Large intestine (tissue), 3 donors: Measurements from ENCODE around the gene FBXO44. TPM values are rescaled to one million over a fixed set of nuclear protein-coding genes. Genes with fewer than 3 reads are reported as not detected.

Experiments used
- DNase-seq, 2 donors: peaks; one replicate each; pipeline versions ENCODE4 v3.0.0 to v3.0.0-alpha.2; 2013
- H3K27ac ChIP-seq: one replicate; pipeline ENCODE4 v1.5.1; 2013; ENCODE audit warnings: low read length
- H3K27me3 ChIP-seq: 2 replicates; pipeline ENCODE4 v1.6.1; 2013; ENCODE audit warnings: low read length; ENCODE audit not compliant: control insufficient read depth, insufficient read depth
- H3K36me3 ChIP-seq: 2 replicates; pipeline ENCODE4 v1.6.1; 2013; ENCODE audit warnings: low read length; ENCODE audit not compliant: control insufficient read depth, insufficient read depth
- H3K4me1 ChIP-seq: one replicate; pipeline ENCODE4 v1.6.1; 2013; ENCODE audit warnings: low read length; ENCODE audit not compliant: control insufficient read depth, insufficient read depth
- H3K4me3 ChIP-seq: one replicate; pipeline ENCODE4 v1.5.1; 2013; ENCODE audit warnings: low read length
- H3K9me3 ChIP-seq: one replicate; pipeline ENCODE4 v1.6.1; 2013; ENCODE audit warnings: mild to moderate bottlenecking, low read depth, low read length, moderate library complexity; ENCODE audit not compliant: control insufficient read depth
- WGBS: methylation state at CpG from one replicate; pipeline ENCODE4 v1.1.5; 2013; ENCODE audit warnings: low lambda C conversion rate; ENCODE audit not compliant: insufficient coverage; 5-methylcytosine and 5-hydroxymethylcytosine counted together
- polyA plus RNA-seq: library from polyadenylated mRNA; unstranded; fragments of 120-200 nt; gene quantifications from one replicate; pipeline ENCODE4 v1.2.1, GENCODE V29; 2013

The FBXO44 gene
- polyA plus RNA-seq, 1 donor: 33.6 TPM

DNA sequence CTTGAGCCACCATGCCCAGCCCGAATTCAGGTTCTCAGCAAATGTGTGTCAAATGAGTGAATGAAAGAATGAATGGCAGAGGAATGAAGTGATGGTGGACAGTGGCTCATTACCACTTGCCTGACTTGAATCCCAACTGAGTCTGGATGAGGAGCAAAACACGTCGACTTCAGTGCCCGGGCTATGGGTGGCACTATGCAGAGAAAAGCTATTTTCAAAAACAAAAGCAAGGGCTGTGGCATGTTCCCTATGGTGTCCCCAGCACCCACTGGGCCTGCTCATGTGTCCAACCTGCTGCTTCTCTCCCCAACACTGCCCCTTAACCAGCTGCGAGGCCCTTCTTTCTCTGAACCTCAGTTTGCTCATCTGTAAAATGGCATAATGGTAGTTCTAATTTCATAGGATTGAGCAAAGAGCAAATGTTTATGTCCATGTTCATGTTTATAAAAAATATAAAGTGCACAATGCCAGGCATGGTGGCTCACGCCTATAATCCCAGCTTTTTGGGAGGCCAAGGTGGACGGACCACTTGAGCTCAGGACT lies 30.6 kb downstream of the FBXO44 start:
- no peaks in the 10 kb centered on the region for H3K4me1 ChIP-seq
- H3K27me3 ChIP-seq: peaks cover 38% of the 10 kb centered on the region
- H3K9me3 ChIP-seq: peaks cover 3% of the 10 kb centered on the region
- no peak overlapping the region for H3K4me3 ChIP-seq
- WGBS: no CpG with 5 or more reads among the region's 7 CpGs
- DNase-seq: no peak
- H3K36me3 ChIP-seq: no peaks in the 10 kb centered on the region
- H3K27ac ChIP-seq: no peak overlapping the region

GRCh38 chr1:11688506-11688905 lies 33.8 kb downstream of the FBXO44 start:
- H3K27ac ChIP-seq: no peak overlapping the region
- WGBS: no CpG with 5 or more reads among the region's 4 CpGs
- H3K9me3 ChIP-seq: peaks cover 4% of the 10 kb centered on the region
- H3K4me3 ChIP-seq: no peak overlapping the region
- DNase-seq: no peak
- H3K36me3 ChIP-seq: no peaks in the 10 kb centered on the region
- peaks cover 50% of the 10 kb centered on the region for H3K27me3 ChIP-seq
- peaks cover 3% of the 10 kb centered on the region for H3K4me1 ChIP-seq

- no CpG with 5 or more reads among the region's 64 CpGs for WGBS
- H3K9me3 ChIP-seq: peaks cover 4% of the 10 kb centered on the region
- peaks cover 3% of the 10 kb centered on the region for H3K4me1 ChIP-seq
- H3K4me3 ChIP-seq: peak overlapping the region; percentile 37
- no peak overlapping the region for H3K27ac ChIP-seq
- peak; percentile 12 to 37 for DNase-seq
- peaks cover 56% of the 10 kb centered on the region for H3K27me3 ChIP-seq
- no peaks in the 10 kb centered on the region for H3K36me3 ChIP-seq
These were observed 36.0 kb downstream of the FBXO44 start for GRCh38 chr1:11690397-11691301.

DNA sequence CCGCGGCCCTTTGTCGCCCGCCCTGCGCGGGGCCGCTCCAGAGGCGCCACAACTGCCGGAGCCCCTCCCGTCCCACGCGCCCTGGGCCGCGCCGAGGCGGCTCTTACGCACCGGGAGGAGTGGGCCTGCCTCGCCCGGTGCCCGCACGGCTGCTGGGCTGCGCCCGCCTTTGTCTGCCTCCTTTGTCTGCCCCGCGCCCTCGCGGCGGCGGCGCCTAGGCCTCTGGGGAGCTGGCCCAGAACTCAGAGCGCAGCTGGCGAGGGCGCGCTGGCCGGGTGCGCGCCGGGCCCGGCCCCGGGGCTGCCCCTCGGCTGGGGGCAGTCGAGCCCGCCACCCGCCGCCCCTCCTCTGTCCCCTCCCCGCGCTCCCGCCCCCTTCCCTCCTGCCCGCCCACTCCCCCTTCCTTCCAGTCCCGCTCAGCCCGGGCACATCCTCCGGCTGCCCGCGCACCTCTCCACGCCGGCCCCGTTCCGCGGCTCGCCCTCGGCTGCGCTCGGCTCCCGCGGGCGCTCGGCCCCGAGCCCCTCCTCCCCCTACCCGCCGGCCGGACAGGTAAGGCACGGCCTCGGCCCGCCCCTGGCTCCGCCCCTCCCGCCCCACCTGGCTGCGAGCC lies 36.7 kb downstream of the FBXO44 start, which contains the start of gene DRAXIN:
TSS of gene DRAXIN (plus strand) at position 409 of the 613 bp plus-strand sequence. CDS start 14,549 bp downstream, outside the sequence.
- H3K9me3 ChIP-seq: peaks cover 4% of the 10 kb centered on the region
- H3K27ac ChIP-seq: no peak within 1 kb of the TSS
- H3K36me3 ChIP-seq: no peaks in the 10 kb centered on the region
- peak within 1 kb of the TSS; percentile 37 for H3K4me3 ChIP-seq
- DNase-seq: peak in 1 of 2 donors; percentile 26
- H3K4me1 ChIP-seq: peaks cover 3% of the 10 kb centered on the region
- H3K27me3 ChIP-seq: peaks cover 56% of the 10 kb centered on the region
- WGBS: no CpG with 5 or more reads among the region's 78 CpGs

GRCh38 chr1:11691928-11692711 lies 37.4 kb downstream of the FBXO44 start:
- peaks cover 4% of the 10 kb centered on the region for H3K9me3 ChIP-seq
- WGBS: no CpG with 5 or more reads among the region's 64 CpGs
- no peak for DNase-seq
- no peak overlapping the region for H3K4me3 ChIP-seq
- peaks cover 3% of the 10 kb centered on the region for H3K4me1 ChIP-seq
- no peak overlapping the region for H3K27ac ChIP-seq
- H3K36me3 ChIP-seq: no peaks in the 10 kb centered on the region
- H3K27me3 ChIP-seq: peaks cover 56% of the 10 kb centered on the region

DNA sequence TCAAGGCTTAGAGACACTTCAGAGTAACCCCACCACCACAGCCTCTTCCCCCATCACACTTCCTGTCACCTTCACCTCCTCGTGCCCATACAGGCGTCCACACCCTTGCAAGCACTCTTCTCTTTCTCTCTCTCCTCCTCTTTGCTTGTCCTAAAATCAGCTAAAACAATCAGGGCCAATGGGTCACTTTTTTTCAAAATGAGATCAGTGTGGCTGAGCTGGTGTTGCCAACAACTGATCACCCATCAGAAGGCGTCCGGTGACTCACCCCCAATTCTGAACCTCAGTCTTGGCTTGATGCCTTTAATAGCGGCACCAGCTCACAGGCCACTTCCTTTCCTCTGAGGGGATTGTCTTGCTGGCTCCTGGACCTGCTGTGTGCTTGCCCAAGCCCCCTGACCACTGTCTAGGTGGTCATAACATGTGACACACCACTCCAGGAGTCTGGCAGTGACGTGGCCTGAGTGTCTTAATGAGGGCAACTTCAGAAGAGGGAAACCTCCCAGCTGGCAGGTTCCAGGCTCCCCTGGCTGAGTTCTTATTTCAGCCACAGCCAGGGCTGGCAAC lies 38.4 kb downstream of the FBXO44 start:
- Histone ChIP-seq H3K36me3 (no peaks in the 10 kb centered on the region), H3K9me3 (peaks cover 4% of the 10 kb centered on the region), H3K27ac (no peak overlapping the region), H3K4me1 (peaks cover 3% of the 10 kb centered on the region), H3K27me3 (peaks cover 56% of the 10 kb centered on the region), H3K4me3 (no peak overlapping the region)
- WGBS: 8% methylated on average over 2 of the region's 6 CpGs
- no peak for DNase-seq

DNA sequence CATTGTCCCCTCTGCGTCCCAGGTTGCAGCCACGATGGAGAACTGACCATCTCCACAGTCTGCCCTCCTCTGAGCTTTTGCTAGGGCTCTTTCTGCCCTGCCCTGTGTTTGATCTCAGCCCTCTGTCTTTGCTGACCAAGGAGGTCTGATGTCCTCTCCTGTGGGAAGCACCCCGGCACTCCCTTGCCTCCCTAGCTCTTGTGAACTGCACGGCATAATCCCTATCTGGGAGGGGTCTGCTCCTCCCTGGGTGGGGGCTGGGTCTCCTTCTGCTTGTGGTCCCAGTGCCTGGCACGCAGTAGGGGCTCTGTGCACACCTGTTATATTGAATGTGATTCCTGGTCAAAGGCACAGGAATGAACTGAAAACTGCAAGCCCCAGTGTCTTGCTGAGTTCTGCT lies 39.2 kb downstream of the FBXO44 start:
- Histone ChIP-seq H3K27ac (no peak overlapping the region), H3K4me3 (no peak overlapping the region), H3K27me3 (peaks cover 56% of the 10 kb centered on the region), H3K4me1 (peaks cover 3% of the 10 kb centered on the region), H3K9me3 (peaks cover 4% of the 10 kb centered on the region), H3K36me3 (no peaks in the 10 kb centered on the region)
- no CpG with 5 or more reads among the region's 5 CpGs for WGBS
- DNase-seq: no peak

DNA sequence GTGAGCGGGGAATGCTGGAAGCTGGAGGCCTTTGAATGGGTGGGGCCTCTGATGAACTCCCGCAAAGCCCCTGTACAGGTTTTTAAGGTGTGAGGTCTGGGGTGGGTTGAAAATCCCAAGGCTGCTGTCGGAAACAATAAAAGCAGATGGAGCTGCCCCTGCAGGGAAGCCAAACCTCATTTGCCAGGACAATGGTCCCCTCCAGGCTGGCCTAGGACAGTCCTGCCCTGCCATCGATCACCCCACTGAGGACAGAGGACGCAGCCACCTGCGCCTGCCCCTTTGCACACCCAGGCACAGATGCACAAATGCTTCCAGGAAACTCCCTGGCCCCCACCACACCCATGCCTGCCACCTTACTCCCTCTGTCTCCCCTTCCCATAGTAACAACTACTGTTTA lies 41.2 kb downstream of the FBXO44 start:
- no peak for DNase-seq
- Histone ChIP-seq H3K4me3 (no peak overlapping the region), H3K36me3 (no peaks in the 10 kb centered on the region), H3K27ac (no peak overlapping the region), H3K4me1 (no peaks in the 10 kb centered on the region), H3K9me3 (no peaks in the 10 kb centered on the region), H3K27me3 (peaks cover 49% of the 10 kb centered on the region)
- no CpG with 5 or more reads among the region's 6 CpGs for WGBS

DNA sequence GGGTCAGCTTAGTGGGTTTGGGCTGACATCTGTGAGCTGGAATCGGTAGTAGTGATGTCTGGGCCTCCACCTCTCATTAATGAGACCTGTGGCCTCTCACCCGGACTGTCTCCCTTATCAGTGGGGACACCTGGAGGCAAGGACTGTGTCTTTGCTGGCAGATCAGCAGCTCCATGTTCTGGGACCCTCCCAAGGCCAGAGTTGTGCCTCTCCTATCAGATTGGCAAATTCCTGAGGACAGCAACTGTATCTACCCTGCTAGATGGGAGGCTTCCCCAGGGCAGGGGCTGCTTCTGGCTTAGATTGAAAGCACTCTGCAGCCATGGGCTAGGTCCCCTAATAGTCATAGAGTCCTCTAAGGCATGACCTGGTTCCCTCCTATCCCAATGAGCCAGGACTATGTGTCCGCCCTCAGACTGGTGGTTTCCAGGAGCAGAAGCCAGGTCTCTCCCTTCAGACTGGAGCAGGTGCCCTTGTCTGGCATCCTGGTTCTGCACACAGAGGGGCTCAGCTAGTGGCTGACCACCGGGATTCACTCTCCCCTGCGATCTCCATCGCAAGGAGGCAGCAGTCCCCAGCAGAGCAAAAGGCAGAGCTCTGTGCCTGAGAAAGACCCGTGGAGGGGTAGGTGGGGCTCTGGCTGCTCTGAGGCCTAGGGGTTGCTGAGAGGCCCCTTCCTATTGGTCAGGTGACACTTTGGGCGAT lies 42.7 kb downstream of the FBXO44 start:
- Histone ChIP-seq H3K27ac (no peak overlapping the region), H3K27me3 (peaks cover 45% of the 10 kb centered on the region), H3K4me3 (no peak overlapping the region), H3K9me3 (no peaks in the 10 kb centered on the region), H3K4me1 (no peaks in the 10 kb centered on the region), H3K36me3 (no peaks in the 10 kb centered on the region)
- no CpG with 5 or more reads among the region's 8 CpGs for WGBS
- no peak for DNase-seq
